Measurements from ENCODE around the gene ZNF428. TPM values are rescaled to one million over a fixed set of nuclear protein-coding genes. Genes with fewer than 3 reads are reported as not detected.

Gene ZNF428
- total RNA-seq, 1 experiment from 2014 or later: 39.6 TPM

GRCh38 chr19:43622070-43622469 lies 2.6 kb upstream of the ZNF428 start:
- Histone ChIP-seq H3K4me1 (ENCODE audit: control insufficient read depth in 1 of 2, insufficient read depth in 2 of 2, low read length in 2 of 2) (peaks cover 19 to 39% of the 10 kb centered on the region in 2 experiments), H3K79me2 (ENCODE audit: insufficient read depth, low read length) (peaks cover 20% of the 10 kb centered on the region), H3K4me2 (ENCODE audit: low read length) (no peak overlapping the region), H3K9me3 (ENCODE audit: control insufficient read depth in 1 of 2, insufficient read depth in 1 of 2, low read depth in 1 of 2, low read length in 2 of 2) (no peaks in the 10 kb centered on the region), H3K9ac (ENCODE audit: low read length) (no peak overlapping the region), H3K27me3 (ENCODE audit: insufficient read depth, low read length) (no peaks in the 10 kb centered on the region), H3K36me3 (ENCODE audit: control insufficient read depth in 1 of 2, insufficient read depth in 2 of 2, low read length in 2 of 2) (no peaks in the 10 kb centered on the region), H3K4me3 (replicated peaks in 1 of 2; ENCODE audit: low read depth in 1 of 2, low read length in 2 of 2) (no peak overlapping the region), H3K27ac (ENCODE audit: low read depth, low read length) (no peak overlapping the region), H2AFZ (ENCODE audit: low read depth, low read length, poor library complexity, severe bottlenecking) (no peak overlapping the region), H4K20me1 (ENCODE audit: insufficient read depth) (no peaks in the 10 kb centered on the region), H3K9me2 (ENCODE audit: insufficient read depth) (no peaks in the 10 kb centered on the region)
- ChIA-PET RAD21 (ENCODE audit: low non-redundant PET in 1 of 2, low total read pairs in 2 of 2, uncharacterized antibody in 2 of 2, unreplicated experiment in 2 of 2) (no interaction called here), POLR2A (no interaction called here), CTCF (interaction anchor here (1.0 kb wide), 1 partner anchor 89 kb away, joined by 3 read pairs; the partner anchor contains the start of gene ZNF575)
- TF ChIP-seq JUND (IDR thresholded peaks at IDR 0.05) (no peak), ZFX (IDR thresholded peaks at IDR 0.05) (no peak), CTCF (IDR thresholded peaks at IDR 0.05 in 2 of 3, conservative IDR thresholded peaks at IDR 0.05 in 1 of 3; ENCODE audit: borderline replicate concordance in 1 of 3, insufficient read depth in 1 of 3, low read depth in 2 of 3, low read length in 2 of 3) (no peak), SP1 (IDR thresholded peaks at IDR 0.05; ENCODE audit: low read depth) (no peak), MAX (IDR thresholded peaks at IDR 0.05) (no peak), ZNF274 (IDR thresholded peaks at IDR 0.05; ENCODE audit: low read depth, low read length) (no peak), RAD21 (IDR thresholded peaks at IDR 0.05; ENCODE audit: low read depth) (no peak), YY1 (IDR thresholded peaks at IDR 0.05; ENCODE audit: extremely low read depth, insufficient replicate concordance, low read depth, low read length) (no peak), ZBTB33 (IDR thresholded peaks at IDR 0.05; ENCODE audit: extremely low read depth, insufficient replicate concordance, low read length) (no peak), CBX3 (IDR thresholded peaks at IDR 0.05; ENCODE audit: low read depth) (no peak), TCF7L2 (IDR thresholded peaks at IDR 0.05; ENCODE audit: borderline replicate concordance, extremely low read depth, insufficient read depth, insufficient read length) (no peak), EZH2 (IDR thresholded peaks at IDR 0.05) (no peak), SIN3A (IDR thresholded peaks at IDR 0.05; ENCODE audit: low read depth) (no peak), ATF3 (IDR thresholded peaks at IDR 0.05) (no peak), CEBPB (IDR thresholded peaks at IDR 0.05; ENCODE audit: low read depth) (no peak), POLR2A (IDR thresholded peaks at IDR 0.05; ENCODE audit: borderline replicate concordance, extremely low read depth, insufficient read depth, insufficient read length) (no peak), EZH2phosphoT487 (IDR thresholded peaks at IDR 0.05; ENCODE audit: borderline replicate concordance) (no peak), SRF (IDR thresholded peaks at IDR 0.05; ENCODE audit: low read depth) (no peak), REST (IDR thresholded peaks at IDR 0.05; ENCODE audit: low read depth) (no peak), POLR2AphosphoS5 (IDR thresholded peaks at IDR 0.05; ENCODE audit: low read depth, low read length) (no peak)
- no peak for ATAC-seq
- intact Hi-C loops (cut with micrococcal nuclease): no loop called here
- DNase-seq (ENCODE audit: low read depth, low spot score): no peak
- no TSS peak for BruUV-seq (replicated peaks)

Measured in HCT116 (cell line).